A673 (cell line): ENCODE measurements around the gene LRRC8D.

Experiments used
- CTCF ChIP-seq: fragments of 300-800, 200-600 bp; sonication (generic); conservative IDR thresholded peaks from 2 replicates; pipeline ENCODE4 v1.5.1; 2017; ENCODE audit warnings: low read depth, mild to moderate bottlenecking, antibody characterized with exemption, low read length, moderate library complexity, mixed read lengths
- EZH2 ChIP-seq: fragments of 200-600 bp; sonication (generic); IDR thresholded peaks from 2 replicates; pipeline ENCODE4 v1.6.1; 2017; ENCODE audit warnings: borderline replicate concordance, low read depth, mild to moderate bottlenecking, mixed read lengths, antibody characterized with exemption, low read length; ENCODE audit not compliant: poor library complexity, severe bottlenecking

GRCh38 chr1:89966656-89967055 lies 145.8 kb downstream of the LRRC8D start:
- TF ChIP-seq CTCF (no peak), EZH2 (no peak)
